HPDE6-E6E7 (cell line): Measurements from ENCODE around the gene SMIM43.

ENCODE experiments used
- DNase-seq: peaks from one replicate; pipeline ENCODE4 v3.0.0; 2011; ENCODE audit warnings: missing footprints; ENCODE audit errors: extremely low spot score

The SMIM43 gene

GRCh38 chr4:121764702-121765367, at the start of gene SMIM43:
SMIM43 (minus strand) TSS chr4:121765164; CDS start chr4:121765105, 59 bp downstream.
- no peak for DNase-seq

GRCh38 chr4:121814756-121815155, 49.8 kb upstream of the SMIM43 start:
- DNase-seq, result no peak

- no peak for DNase-seq
Observed at GRCh38 chr4:121811122-121811521, 46.2 kb upstream of the SMIM43 start.

- DNase-seq, result no peak
Observed at GRCh38 chr4:121806411-121806810, 41.4 kb upstream of the SMIM43 start.

GRCh38 chr4:121801715-121802075, 36.7 kb upstream of the SMIM43 start:
- no peak for DNase-seq

- peak; percentile 91 for DNase-seq
Observed at GRCh38 chr4:121800961-121801714, 36.2 kb upstream of the SMIM43 start, which contains the start of gene EXOSC9. EXOSC9 (plus strand) TSS chr4:121801323; CDS start chr4:121801425, 102 bp downstream.

GRCh38 chr4:121800638-121800960, 35.6 kb upstream of the SMIM43 start:
- DNase-seq, result no peak

GRCh38 chr4:121799867-121800501, 35.0 kb upstream of the SMIM43 start:
- DNase-seq, result no peak

- DNase-seq, result no peak
Observed at GRCh38 chr4:121799208-121799823, 34.4 kb upstream of the SMIM43 start.

GRCh38 chr4:121796283-121796682, 31.3 kb upstream of the SMIM43 start:
- DNase-seq, result no peak

GRCh38 chr4:121794505-121795188, 29.7 kb upstream of the SMIM43 start:
- no peak for DNase-seq

GRCh38 chr4:121792966-121793365, 28.0 kb upstream of the SMIM43 start:
- no peak for DNase-seq

- no peak for DNase-seq
Observed at GRCh38 chr4:121791481-121791880, 26.5 kb upstream of the SMIM43 start.

- no peak for DNase-seq
Observed at GRCh38 chr4:121790976-121791375, 26.0 kb upstream of the SMIM43 start.

GRCh38 chr4:121789960-121790829, 25.2 kb upstream of the SMIM43 start:
- DNase-seq, result peak; percentile 23

GRCh38 chr4:121789455-121789854, 24.5 kb upstream of the SMIM43 start:
- no peak for DNase-seq

GRCh38 chr4:121788896-121789295, 23.9 kb upstream of the SMIM43 start:
- no peak for DNase-seq

- no peak for DNase-seq
Observed at GRCh38 chr4:121786221-121786620, 21.3 kb upstream of the SMIM43 start.

GRCh38 chr4:121785479-121785878, 20.5 kb upstream of the SMIM43 start:
- DNase-seq, result no peak

- DNase-seq, result peak; percentile 23
Observed at GRCh38 chr4:121784975-121785374, 20.0 kb upstream of the SMIM43 start.

GRCh38 chr4:121784401-121784800, 19.4 kb upstream of the SMIM43 start:
- no peak for DNase-seq
